Activated CD8-positive, alpha-beta memory T cell treated with anti-CD3 and anti-CD28 coated beads, Interleukin-2, amount 50 U/mL, for 48 hours (primary cell): ENCODE data around the gene ARMC2.
"Not testable (repeated sequence)": the region's sequence is repeated elsewhere in the genome, so short reads cannot be mapped to it uniquely, and the experiment has no call there.

ENCODE experiments used
- DNase-seq: peaks from one replicate; pipeline ENCODE4 v3.0.0-alpha.2; 2020

ARMC2 gene

GRCh38 chr6:108836061-108836460, 12.2 kb upstream of the ARMC2 start:
- no peak for DNase-seq

GRCh38 chr6:108837236-108837971, 10.8 kb upstream of the ARMC2 start:
- no peak for DNase-seq

GRCh38 chr6:108838101-108838717, 10.0 kb upstream of the ARMC2 start:
- no peak for DNase-seq

- DNase-seq: no peak
Observed at GRCh38 chr6:108839083-108839642, 9.1 kb upstream of the ARMC2 start.

GRCh38 chr6:108840919-108841318, 7.3 kb upstream of the ARMC2 start:
- no peak for DNase-seq

GRCh38 chr6:108841377-108841855, 6.8 kb upstream of the ARMC2 start:
- DNase-seq: no peak

GRCh38 chr6:108844135-108844534, 4.1 kb upstream of the ARMC2 start:
- no peak for DNase-seq

GRCh38 chr6:108845145-108845544, 3.1 kb upstream of the ARMC2 start:
- DNase-seq: no peak

GRCh38 chr6:108846101-108846500, 2.1 kb upstream of the ARMC2 start:
- no peak for DNase-seq

GRCh38 chr6:108846628-108847027, 1.6 kb upstream of the ARMC2 start:
- no peak for DNase-seq

- no peak for DNase-seq
Observed at GRCh38 chr6:108847738-108848115, 495 bp upstream of the ARMC2 start.

- no peak for DNase-seq
Observed at GRCh38 chr6:108850669-108851465, 2.6 kb downstream of the ARMC2 start.

- DNase-seq: no peak
Observed at GRCh38 chr6:108851756-108852155, 3.5 kb downstream of the ARMC2 start.

- DNase-seq: no peak
Observed at GRCh38 chr6:108853077-108853476, 4.9 kb downstream of the ARMC2 start.

- DNase-seq: no peak
Observed at GRCh38 chr6:108862479-108863191, 14.4 kb downstream of the ARMC2 start.

- not testable (repeated sequence) for DNase-seq
Observed at GRCh38 chr6:108865751-108866286, 17.6 kb downstream of the ARMC2 start.

GRCh38 chr6:108866798-108867197, 18.6 kb downstream of the ARMC2 start:
- no peak for DNase-seq

GRCh38 chr6:108868647-108869046, 20.4 kb downstream of the ARMC2 start:
- DNase-seq: no peak

- DNase-seq: no peak
Observed at GRCh38 chr6:108869876-108870275, 21.7 kb downstream of the ARMC2 start.

GRCh38 chr6:108870357-108870756, 22.1 kb downstream of the ARMC2 start:
- no peak for DNase-seq

GRCh38 chr6:108872141-108872557, 23.9 kb downstream of the ARMC2 start:
- DNase-seq: no peak

GRCh38 chr6:108872575-108872974, 24.4 kb downstream of the ARMC2 start:
- DNase-seq: no peak
